GM18951 (cell line): ENCODE measurements around the gene FAM241B.

Experiments used
- POLR2A ChIP-seq: IDR thresholded peaks from 4 replicates; pipeline ENCODE4 v1.6.1; 2011; ENCODE audit warnings: mild to moderate bottlenecking; ENCODE audit not compliant: insufficient read length, insufficient read depth; ENCODE audit errors: extremely low read depth
- in situ Hi-C: fragments of 300-500 bp; cut with MboI; formaldehyde crosslinking; loops from one replicate; pipeline ENCODE4 v1.12.0; 2022; ENCODE audit warnings: low sequenced_read_pairs, mixed read lengths, inconsistent platforms; ENCODE audit not compliant: unreplicated experiment

Gene FAM241B

DNA sequence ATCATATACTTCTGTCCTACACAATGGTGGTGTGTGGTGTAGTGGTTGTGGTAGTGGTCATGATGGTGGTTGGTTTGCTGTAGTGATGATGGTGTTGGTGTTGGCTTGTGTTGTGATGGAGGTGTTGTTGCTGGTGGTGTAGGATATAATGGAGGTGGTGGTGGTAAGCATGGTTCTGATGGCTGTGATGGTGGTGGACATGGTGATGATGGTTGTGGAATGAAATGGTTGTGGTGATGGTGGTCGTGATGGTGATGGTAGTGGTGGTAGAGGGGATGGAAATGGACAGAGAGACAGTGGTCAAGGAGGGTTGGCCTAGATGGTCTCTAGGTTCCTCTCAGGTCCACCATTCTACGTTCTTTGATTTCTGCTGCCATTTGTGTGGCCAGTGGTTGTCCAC lies 44.7 kb downstream of the FAM241B start:
- in situ Hi-C loops = no loop called here
- TF ChIP-seq POLR2A = no peak

DNA sequence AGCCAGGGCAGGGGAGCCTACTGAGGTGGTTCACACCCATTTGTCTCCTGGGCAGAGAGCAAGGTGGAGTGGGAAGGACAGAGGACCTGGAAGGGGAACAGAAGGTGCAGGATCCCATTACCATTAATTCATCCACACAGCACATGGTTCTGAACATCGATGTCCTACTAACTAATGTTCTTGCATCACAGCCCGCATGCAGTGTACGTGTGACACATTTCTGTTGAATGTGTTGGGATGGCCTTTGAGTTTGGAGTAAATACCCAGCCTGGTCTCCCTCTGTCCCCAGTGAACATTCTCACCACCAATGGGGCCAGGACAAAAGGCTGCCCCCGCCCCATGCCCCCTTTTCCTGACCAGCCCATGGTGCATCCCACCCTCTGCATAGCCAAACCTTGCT lies 46.3 kb downstream of the FAM241B start:
- in situ Hi-C loops = no loop called here
- no peak for TF ChIP-seq POLR2A

DNA sequence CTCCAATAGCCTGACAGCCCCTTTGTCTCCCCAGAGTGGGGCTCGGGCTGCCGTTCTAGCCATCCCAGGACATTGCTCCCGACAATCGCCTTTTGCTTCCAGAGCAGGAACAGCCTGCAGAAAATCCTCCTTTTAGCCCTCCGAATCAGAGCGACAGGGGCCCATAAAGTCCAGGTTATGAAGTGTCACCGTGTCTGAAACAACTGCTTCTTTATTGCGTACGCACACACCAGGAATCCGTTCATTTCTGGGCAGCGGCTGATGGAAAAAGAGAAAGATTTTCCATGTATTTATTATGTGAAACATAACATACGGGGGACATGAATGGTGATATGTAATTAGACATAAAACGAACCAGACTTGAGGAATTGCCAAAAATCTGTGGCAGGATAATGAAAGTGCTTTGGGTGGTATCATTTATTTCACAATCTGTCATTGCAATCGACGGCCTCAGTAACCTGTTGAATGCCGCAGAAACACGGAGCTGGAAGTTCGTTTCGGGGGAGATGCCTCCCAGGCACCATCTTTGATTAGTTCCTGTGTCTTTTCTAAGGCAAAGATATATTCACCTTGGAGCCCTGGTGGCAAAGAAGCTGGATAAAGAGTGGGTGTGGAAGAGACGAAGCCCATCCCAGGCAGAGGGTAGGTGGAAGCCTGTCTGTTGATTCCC lies 48.1 kb downstream of the FAM241B start:
- in situ Hi-C loops = no loop called here
- no peak for TF ChIP-seq POLR2A

DNA sequence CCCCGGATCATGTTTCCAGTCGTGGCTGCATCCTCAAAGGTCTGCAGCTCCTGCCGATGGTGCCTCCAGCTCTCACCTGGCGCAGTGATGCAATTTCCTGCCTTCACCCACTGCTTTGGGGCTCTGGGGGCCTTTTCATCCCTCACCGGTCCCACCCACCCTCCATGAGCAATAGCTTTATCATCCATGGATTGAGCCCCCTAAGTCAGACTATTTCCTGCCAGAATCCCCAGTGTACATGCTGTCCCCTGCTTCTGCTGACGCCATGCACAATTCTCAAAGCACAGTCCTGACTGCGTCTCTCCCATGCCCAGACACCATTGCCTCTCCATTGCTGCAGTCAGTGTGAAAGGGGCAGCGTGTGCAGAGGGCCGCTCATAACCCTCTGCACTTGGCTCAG lies 49.7 kb downstream of the FAM241B start:
- TF ChIP-seq POLR2A = no peak

DNA sequence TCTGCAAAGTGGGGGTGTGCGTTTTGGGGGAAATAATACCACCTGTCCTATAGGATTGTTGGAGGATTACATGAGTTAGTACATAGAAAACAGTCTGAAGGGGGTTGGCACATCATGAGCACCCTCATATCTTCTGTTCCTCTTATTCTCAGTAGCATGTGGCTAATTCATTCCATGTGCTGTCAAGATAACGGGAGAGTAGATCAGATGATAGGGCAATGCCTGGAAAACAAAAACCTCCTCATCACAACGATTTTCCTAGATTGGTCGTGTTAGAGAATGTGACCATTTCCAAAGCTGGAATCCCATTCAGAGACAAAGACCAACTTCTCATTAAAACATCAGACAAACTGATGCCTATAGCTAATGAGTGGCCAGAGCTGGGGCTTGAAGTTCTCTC lies 50.6 kb downstream of the FAM241B start:
- no peak for TF ChIP-seq POLR2A
- in situ Hi-C loops = no loop called here

More for the DNA sequence above, 49.7 kb downstream of the FAM241B start:
- in situ Hi-C loops = no loop called here

DNA sequence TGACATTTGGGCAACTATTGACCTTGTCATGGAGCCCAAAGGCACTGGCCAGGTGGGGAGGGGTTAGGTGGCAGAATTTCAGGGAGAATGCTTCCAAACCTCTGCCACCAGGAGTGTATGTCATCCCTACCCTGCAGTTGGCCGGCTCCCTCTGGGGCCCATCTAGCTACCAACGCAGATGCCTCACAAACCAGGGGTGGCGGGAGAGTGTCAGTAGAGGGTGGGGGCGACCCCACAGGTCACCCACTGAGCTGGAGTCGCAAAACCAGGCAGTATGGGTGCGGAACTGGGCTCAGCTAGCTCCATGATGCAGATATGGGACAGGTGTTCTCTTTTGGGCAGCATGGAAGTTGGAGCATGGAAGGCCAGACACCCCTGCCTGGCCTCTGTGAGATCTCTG lies 51.4 kb downstream of the FAM241B start:
- no peak for TF ChIP-seq POLR2A
- in situ Hi-C loops = no loop called here

DNA sequence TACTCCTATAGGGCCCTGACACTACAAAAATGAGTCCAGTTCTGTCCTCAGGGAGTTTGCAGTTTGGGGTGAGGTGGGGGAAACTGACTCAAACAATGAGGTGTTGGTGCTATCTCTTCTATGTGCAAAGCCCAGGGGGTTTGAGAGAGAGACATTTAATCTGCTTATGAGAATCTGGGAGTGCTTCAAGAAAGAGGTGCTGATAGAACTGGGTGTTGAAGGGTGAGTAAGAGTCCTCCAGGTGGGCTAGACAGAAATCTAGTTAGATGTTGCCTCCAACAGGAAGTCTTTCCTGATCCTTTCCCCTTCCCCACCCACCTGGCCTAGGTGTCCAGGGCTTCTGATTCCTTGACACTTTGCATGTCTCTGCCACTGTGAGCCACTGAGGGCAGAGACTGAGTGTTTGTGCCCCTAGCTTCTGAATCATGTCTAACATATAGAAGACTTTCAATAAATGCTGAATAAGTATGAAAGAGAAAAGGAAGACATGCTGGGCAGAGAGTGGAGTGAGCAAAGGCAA lies 53.0 kb downstream of the FAM241B start:
- no peak for TF ChIP-seq POLR2A
- in situ Hi-C loops = no loop called here
